IPS DF 4.7 (cell line): Measurements from ENCODE around the gene NFKBIA.
"Not testable (repeated sequence)": the region's sequence is repeated elsewhere in the genome, so short reads cannot be mapped to it uniquely, and the experiment has no call there.

ENCODE experiments used
- DNase-seq: peaks from one replicate; pipeline ENCODE4 v3.0.0-alpha.2; 2013; ENCODE audit warnings: low spot score; ENCODE audit errors: extremely low read depth

Gene NFKBIA

GRCh38 chr14:35391388-35391710, 13.2 kb downstream of the NFKBIA start:
- DNase-seq, result no peak

DNA sequence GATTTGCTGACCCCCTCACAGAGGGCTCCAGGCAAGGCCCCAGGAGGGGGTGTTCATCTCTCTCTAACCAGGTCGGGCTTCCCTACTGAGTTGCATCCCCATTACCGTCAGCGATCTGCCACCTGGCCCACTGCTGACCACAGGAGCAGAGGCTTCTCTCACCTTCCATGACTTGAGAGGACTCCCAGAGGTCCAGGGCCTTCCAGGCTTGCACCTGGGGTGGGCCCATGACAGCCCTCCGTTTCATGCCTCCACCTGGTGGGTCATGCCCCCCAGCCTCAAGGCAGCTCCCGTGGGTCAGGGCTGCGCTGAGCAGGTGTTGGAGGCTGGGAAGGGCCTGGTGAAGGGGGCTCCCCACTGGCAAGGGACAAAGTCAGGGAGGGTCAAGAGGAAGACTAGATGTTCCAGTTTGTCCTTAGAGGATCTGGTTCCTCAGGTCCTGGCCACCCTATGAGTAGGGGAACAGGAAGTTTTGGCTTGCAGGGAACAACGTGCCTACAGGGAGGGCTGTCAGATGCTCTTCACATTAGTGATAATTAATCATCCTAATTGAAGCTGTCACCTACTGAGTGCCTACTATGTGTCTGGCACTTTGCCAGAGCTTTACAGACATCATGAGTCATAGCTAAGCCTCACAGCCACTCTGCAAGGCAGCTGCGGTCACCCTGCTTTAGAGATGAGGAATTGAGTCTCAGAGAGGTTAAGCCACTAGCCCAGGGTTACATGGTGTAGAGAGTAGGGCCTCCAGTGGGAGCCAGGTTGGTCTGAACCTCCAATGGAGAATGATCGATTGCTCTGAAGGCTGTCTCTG, 13.8 kb downstream of the NFKBIA start:
- no peak for DNase-seq

- DNase-seq, result no peak
Measured at GRCh38 chr14:35389315-35389667, 15.3 kb downstream of the NFKBIA start.

GRCh38 chr14:35388656-35389314, 15.8 kb downstream of the NFKBIA start:
- no peak for DNase-seq

- DNase-seq, result no peak
Measured at GRCh38 chr14:35387713-35388579, 16.6 kb downstream of the NFKBIA start.

GRCh38 chr14:35387219-35387618, 17.3 kb downstream of the NFKBIA start:
- no peak for DNase-seq

DNA sequence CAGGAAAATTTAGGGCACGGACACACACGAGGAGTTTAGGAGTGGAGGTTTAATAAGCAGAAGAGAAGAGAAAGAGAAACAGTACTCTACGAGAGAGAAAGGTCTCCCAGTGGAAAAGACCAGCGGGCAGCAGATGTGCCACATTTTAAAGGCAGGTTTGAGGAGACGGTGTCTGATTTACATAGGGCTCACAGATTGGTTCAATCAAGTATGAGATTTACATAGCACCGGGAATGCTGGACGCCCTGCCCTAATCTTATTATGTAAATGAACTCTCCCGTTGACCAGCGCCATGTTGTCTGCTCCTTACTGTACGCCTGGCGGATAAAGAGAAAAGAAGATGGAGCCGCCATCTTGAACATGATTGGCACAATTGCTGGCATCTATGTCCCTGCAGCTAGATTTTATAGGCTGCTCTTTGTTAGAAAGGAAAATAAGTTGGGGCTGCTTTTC, 17.9 kb downstream of the NFKBIA start:
- no peak for DNase-seq

GRCh38 chr14:35385042-35385839, 19.3 kb downstream of the NFKBIA start:
- DNase-seq, result no peak

DNA sequence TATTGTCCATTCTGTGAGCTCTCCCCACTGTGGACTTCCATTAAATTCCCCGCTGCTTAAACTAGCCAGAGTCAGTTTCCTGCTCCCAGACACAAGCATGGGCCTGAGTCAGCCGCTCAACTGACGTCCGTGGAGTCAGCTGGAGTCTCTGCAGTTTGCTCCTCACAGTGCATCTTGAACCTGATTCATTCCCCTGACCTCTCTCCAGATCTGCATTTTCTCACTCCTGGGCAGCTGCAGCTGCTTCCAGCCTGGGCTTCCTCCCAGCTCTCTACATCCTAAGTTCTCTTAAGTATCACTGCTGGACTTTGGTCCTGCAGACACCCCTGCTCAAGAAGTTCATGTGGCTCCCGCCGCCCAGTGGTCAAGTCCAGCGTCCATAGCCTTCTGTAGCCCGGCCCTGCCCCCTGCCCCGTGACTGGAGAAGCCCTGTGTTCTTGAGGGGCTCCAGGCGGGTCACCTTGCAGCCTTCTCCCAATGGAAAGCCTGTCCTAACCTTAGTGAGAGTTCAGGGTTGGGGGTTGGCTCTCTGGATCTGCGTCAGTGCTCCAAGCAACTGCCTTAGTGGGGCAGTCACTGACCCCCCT, 20.0 kb downstream of the NFKBIA start:
- no peak for DNase-seq

- no peak for DNase-seq
Measured at GRCh38 chr14:35383569-35384454, 20.7 kb downstream of the NFKBIA start.

GRCh38 chr14:35380794-35381193, 23.8 kb downstream of the NFKBIA start:
- DNase-seq, result no peak

GRCh38 chr14:35379234-35379933, 25.2 kb downstream of the NFKBIA start:
- not testable (repeated sequence) for DNase-seq

GRCh38 chr14:35378425-35379233, 25.9 kb downstream of the NFKBIA start:
- no peak for DNase-seq

DNA sequence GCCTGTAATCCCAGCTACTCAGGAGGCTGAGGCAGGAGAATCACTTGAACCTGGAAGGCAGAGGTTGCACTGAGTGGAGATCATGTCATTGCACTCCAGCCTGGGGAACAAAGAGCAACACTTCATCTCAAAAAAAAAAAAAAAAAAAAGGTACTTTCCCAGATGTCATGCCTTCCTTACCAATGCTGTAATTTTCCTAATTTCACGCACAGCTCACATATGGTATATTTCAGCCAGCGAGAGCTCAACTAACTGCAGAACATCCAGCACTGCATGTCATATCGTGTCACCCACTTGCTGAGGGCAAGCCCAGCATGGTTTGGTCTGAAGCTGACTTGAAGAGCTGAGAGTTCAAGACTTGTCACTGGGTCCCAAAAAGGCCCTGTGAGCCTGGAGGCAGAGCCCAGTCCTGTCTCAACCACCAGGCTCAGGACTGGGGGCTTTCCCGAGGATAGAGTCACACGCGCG, 29.0 kb downstream of the NFKBIA start:
- DNase-seq, result no peak

- DNase-seq, result no peak
Measured at GRCh38 chr14:35374263-35374712, 30.3 kb downstream of the NFKBIA start.

GRCh38 chr14:35373208-35373607, 31.3 kb downstream of the NFKBIA start:
- DNase-seq, result not testable (repeated sequence)

DNA sequence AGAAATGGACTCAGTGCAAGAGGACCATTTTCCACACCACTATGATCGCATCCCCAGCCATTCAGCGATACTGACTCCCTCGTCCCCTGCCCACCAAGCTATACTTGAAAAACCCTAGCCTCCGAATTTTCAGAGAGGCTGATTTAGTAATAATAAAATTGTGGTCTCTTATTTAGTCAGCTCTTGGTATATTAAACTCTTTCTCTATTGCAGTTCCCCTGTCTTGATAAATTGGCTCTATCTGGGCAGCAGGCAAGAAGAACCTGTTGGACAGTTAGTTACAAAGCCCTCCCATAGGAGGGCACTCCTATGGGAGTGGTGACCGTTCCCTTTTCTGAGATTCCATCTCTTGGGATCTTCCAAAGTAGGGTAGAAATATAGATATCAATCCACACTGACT, 33.6 kb downstream of the NFKBIA start:
- DNase-seq, result no peak

GRCh38 chr14:35369701-35370191, 34.8 kb downstream of the NFKBIA start:
- DNase-seq, result no peak
